Neural cell (in vitro differentiated cells): ENCODE measurements around the gene PTPRD.

Experiments used
- EZH2 ChIP-seq: fragments of 200-600, 300-800 bp; shearing (Covaris generic), sonication (generic); IDR thresholded peaks from 2 replicates; pipeline ENCODE4 v1.6.1; 2014; ENCODE audit warnings: antibody characterized with exemption, low read length, borderline replicate concordance, mild to moderate bottlenecking; ENCODE audit not compliant: insufficient read depth, poor library complexity, severe bottlenecking
- MXI1 ChIP-seq: fragments of 450-650 bp; conservative IDR thresholded peaks from 2 replicates; pipeline ENCODE4 v1.6.1; 2014; ENCODE audit warnings: antibody characterized with exemption, mild to moderate bottlenecking; ENCODE audit not compliant: poor library complexity, severe bottlenecking
- RAD21 ChIP-seq: fragments of 450-650 bp; conservative IDR thresholded peaks from 2 replicates; pipeline ENCODE4 v1.6.1; 2014; ENCODE audit warnings: antibody characterized with exemption, mild to moderate bottlenecking, moderate library complexity
- TF ChIP-seq, protein P1 (sequence below): fragments of 450-650 bp; IDR thresholded peaks from 2 replicates; pipeline ENCODE4 v1.5.1; 2014; ENCODE audit warnings: antibody characterized with exemption, mild to moderate bottlenecking, moderate library complexity; ENCODE audit not compliant: poor library complexity, severe bottlenecking
- TF ChIP-seq, protein P2 (sequence below): IDR thresholded peaks from 2 replicates; pipeline ENCODE4 v1.6.1; 2012; ENCODE audit warnings: borderline replicate concordance

GRCh38 chr9:10525972-10526371 is 86.8 kb downstream of the PTPRD start:
- TF ChIP-seq, protein P1, sequence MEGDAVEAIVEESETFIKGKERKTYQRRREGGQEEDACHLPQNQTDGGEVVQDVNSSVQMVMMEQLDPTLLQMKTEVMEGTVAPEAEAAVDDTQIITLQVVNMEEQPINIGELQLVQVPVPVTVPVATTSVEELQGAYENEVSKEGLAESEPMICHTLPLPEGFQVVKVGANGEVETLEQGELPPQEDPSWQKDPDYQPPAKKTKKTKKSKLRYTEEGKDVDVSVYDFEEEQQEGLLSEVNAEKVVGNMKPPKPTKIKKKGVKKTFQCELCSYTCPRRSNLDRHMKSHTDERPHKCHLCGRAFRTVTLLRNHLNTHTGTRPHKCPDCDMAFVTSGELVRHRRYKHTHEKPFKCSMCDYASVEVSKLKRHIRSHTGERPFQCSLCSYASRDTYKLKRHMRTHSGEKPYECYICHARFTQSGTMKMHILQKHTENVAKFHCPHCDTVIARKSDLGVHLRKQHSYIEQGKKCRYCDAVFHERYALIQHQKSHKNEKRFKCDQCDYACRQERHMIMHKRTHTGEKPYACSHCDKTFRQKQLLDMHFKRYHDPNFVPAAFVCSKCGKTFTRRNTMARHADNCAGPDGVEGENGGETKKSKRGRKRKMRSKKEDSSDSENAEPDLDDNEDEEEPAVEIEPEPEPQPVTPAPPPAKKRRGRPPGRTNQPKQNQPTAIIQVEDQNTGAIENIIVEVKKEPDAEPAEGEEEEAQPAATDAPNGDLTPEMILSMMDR = no peak
- TF ChIP-seq, protein P2, sequence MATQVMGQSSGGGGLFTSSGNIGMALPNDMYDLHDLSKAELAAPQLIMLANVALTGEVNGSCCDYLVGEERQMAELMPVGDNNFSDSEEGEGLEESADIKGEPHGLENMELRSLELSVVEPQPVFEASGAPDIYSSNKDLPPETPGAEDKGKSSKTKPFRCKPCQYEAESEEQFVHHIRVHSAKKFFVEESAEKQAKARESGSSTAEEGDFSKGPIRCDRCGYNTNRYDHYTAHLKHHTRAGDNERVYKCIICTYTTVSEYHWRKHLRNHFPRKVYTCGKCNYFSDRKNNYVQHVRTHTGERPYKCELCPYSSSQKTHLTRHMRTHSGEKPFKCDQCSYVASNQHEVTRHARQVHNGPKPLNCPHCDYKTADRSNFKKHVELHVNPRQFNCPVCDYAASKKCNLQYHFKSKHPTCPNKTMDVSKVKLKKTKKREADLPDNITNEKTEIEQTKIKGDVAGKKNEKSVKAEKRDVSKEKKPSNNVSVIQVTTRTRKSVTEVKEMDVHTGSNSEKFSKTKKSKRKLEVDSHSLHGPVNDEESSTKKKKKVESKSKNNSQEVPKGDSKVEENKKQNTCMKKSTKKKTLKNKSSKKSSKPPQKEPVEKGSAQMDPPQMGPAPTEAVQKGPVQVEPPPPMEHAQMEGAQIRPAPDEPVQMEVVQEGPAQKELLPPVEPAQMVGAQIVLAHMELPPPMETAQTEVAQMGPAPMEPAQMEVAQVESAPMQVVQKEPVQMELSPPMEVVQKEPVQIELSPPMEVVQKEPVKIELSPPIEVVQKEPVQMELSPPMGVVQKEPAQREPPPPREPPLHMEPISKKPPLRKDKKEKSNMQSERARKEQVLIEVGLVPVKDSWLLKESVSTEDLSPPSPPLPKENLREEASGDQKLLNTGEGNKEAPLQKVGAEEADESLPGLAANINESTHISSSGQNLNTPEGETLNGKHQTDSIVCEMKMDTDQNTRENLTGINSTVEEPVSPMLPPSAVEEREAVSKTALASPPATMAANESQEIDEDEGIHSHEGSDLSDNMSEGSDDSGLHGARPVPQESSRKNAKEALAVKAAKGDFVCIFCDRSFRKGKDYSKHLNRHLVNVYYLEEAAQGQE = no peak
- TF ChIP-seq EZH2 = no peak
- no peak for TF ChIP-seq MXI1
- no peak for TF ChIP-seq RAD21
